GM21360 (cell line): Measurements from ENCODE around the gene THAP12.

ENCODE experiments used
- ATAC-seq: cut with Tn5 transposase; IDR thresholded peaks from one replicate; pipeline ENCODE4 v1.9.1; 2021; ENCODE audit warnings: mild to moderate bottlenecking, moderate library complexity; ENCODE audit not compliant: unreplicated experiment

THAP12 gene

GRCh38 chr11:76380159-76380976 lies 564 bp downstream of the THAP12 start:
- peak; percentile 26 for ATAC-seq

- ATAC-seq, result no peak
Observed at GRCh38 chr11:76379807-76380158, 1.1 kb downstream of the THAP12 start.

- ATAC-seq, result no peak
Observed at GRCh38 chr11:76376746-76377558, 4.0 kb downstream of the THAP12 start.

- no peak for ATAC-seq
Observed at GRCh38 chr11:76371170-76371569, 9.8 kb downstream of the THAP12 start.

GRCh38 chr11:76369406-76369805 lies 11.5 kb downstream of the THAP12 start:
- ATAC-seq, result no peak

- no peak for ATAC-seq
Observed at GRCh38 chr11:76368490-76368889, 12.4 kb downstream of the THAP12 start.

GRCh38 chr11:76365038-76365679 lies 15.8 kb downstream of the THAP12 start:
- ATAC-seq, result no peak

GRCh38 chr11:76362716-76363115 lies 18.2 kb downstream of the THAP12 start:
- no peak for ATAC-seq

- ATAC-seq, result no peak
Observed at GRCh38 chr11:76361776-76362175, 19.2 kb downstream of the THAP12 start.

- ATAC-seq, result no peak
Observed at GRCh38 chr11:76361374-76361773, 19.6 kb downstream of the THAP12 start.

- no peak for ATAC-seq
Observed at GRCh38 chr11:76355172-76355571, 25.8 kb downstream of the THAP12 start.

- ATAC-seq, result no peak
Observed at GRCh38 chr11:76348348-76348747, 32.6 kb downstream of the THAP12 start.

GRCh38 chr11:76347466-76347865 lies 33.5 kb downstream of the THAP12 start:
- no peak for ATAC-seq

- no peak for ATAC-seq
Observed at GRCh38 chr11:76339221-76339620, 41.7 kb downstream of the THAP12 start.

GRCh38 chr11:76337923-76338322 lies 43.0 kb downstream of the THAP12 start:
- ATAC-seq, result no peak

- ATAC-seq, result no peak
Observed at GRCh38 chr11:76337469-76337868, 43.5 kb downstream of the THAP12 start.

GRCh38 chr11:76336597-76336996 lies 44.3 kb downstream of the THAP12 start:
- ATAC-seq, result no peak

GRCh38 chr11:76335842-76336241 lies 45.1 kb downstream of the THAP12 start:
- no peak for ATAC-seq

- no peak for ATAC-seq
Observed at GRCh38 chr11:76334826-76335389, 46.0 kb downstream of the THAP12 start.

- no peak for ATAC-seq
Observed at GRCh38 chr11:76330651-76331050, 50.3 kb downstream of the THAP12 start.

- no peak for ATAC-seq
Observed at GRCh38 chr11:76329983-76330382, 50.9 kb downstream of the THAP12 start.
